HepG2 (cell line): ENCODE measurements around the gene SPTB. TPM values are rescaled to one million over a fixed set of nuclear protein-coding genes. Genes with fewer than 3 reads are reported as not detected.

ENCODE experiments used
- GABPB1 ChIP-seq: IDR thresholded peaks from 2 replicates; pipeline ENCODE4 v1.6.1; 2016; ENCODE audit warnings: mild to moderate bottlenecking, missing genetic modification reagents, moderate library complexity, missing compliant biosample characterization
- ZBTB46 ChIP-seq: sonication (generic); formaldehyde crosslinking; IDR thresholded peaks from 2 replicates; pipeline ENCODE4 v1.4.0; 2020; ENCODE audit warnings: mild to moderate bottlenecking, missing genetic modification reagents, borderline replicate concordance
- ZNF407 ChIP-seq: sonication (generic); formaldehyde crosslinking; IDR thresholded peaks from one replicate; pipeline ENCODE4 v1.5.1; 2020; ENCODE audit warnings: mild to moderate bottlenecking, missing genetic modification reagents; ENCODE audit errors: not compliant biosample characterization
- polyA plus RNA-seq, 8 experiments: library from polyadenylated mRNA; depleted of rRNA in 3 of 8; stranded (reverse) in 7 of 8; unstranded in 1 of 8; fragments of >200 nt; fragmentation: Illumina TruSeq in 4 of 8; extraction: Trizol in 4 of 8; gene quantifications; 2 replicates each; pipeline versions ENCODE4 v1.2.1 to v1.2.3, GENCODE V29; 2011 to 2016; ENCODE audit warnings: low read depth in 4 of 8, missing spikeins in 1 of 8, mixed read lengths in 1 of 8; ENCODE audit not compliant: insufficient read depth in 1 of 8
- total RNA-seq, 5 experiments: library from RNA; depleted of rRNA; stranded (reverse); fragments of >200 nt; fragmentation: Illumina TruSeq; extraction: Trizol; gene quantifications; 2 replicates each; pipeline ENCODE4 v1.2.3, GENCODE V29; 2016; ENCODE audit warnings: low read depth in 1 of 5

SPTB gene
- total and polyA plus RNA-seq, 2 of the 13 experiments (the other 11 are each of a cell fraction or from before 2014, with no cell fraction given), result 0.01 to 0.02 TPM

GRCh38 chr14:64732066-64732465 is 147.6 kb downstream of the SPTB start (continued):
- no peak for TF ChIP-seq ZNF407 (CRISPR knock-in tag)
- no peak for TF ChIP-seq GABPB1
- no peak for TF ChIP-seq ZBTB46
